A549 (cell line): ENCODE data around the gene TP53TG5.
A peak's percentile ranks its signal among the peaks of the same experiment; 100 is the strongest.

ENCODE experiments used
- CHD4 ChIP-seq: fragments of 200-600 bp; sonication (generic); IDR thresholded peaks from 2 replicates; pipeline ENCODE4 v1.6.1; 2016; ENCODE audit warnings: antibody characterized with exemption, mild to moderate bottlenecking, borderline replicate concordance
- EP300 ChIP-seq, 2 experiments: fragments of >200 bp; sonication (Bioruptor Twin); formaldehyde crosslinking; IDR thresholded peaks; 2 replicates in 1 of 2; 3 replicates in 1 of 2; pipeline ENCODE4 v1.6.1; 2016 to 2017
- JUN ChIP-seq, 2 experiments: fragments of >200 bp; sonication (Bioruptor Twin); formaldehyde crosslinking; IDR thresholded peaks; 2 replicates in 1 of 2; 3 replicates in 1 of 2; pipeline ENCODE4 v1.6.1; 2016 to 2017
- KDM1A ChIP-seq: fragments of 200-600 bp; sonication (generic); IDR thresholded peaks from 2 replicates; pipeline ENCODE4 v1.6.1; 2016; ENCODE audit warnings: low read depth, mild to moderate bottlenecking
- PHF8 ChIP-seq: fragments of 200-600 bp; sonication (generic); IDR thresholded peaks from 2 replicates; pipeline ENCODE4 v1.6.1; 2016; ENCODE audit warnings: low read depth, mild to moderate bottlenecking, antibody characterized with exemption, moderate library complexity, borderline replicate concordance
- POLR2A ChIP-seq: IDR thresholded peaks from 2 replicates; pipeline ENCODE4 v1.6.1; 2012; ENCODE audit warnings: mild to moderate bottlenecking, low read length
- RAD21 ChIP-seq, 2 experiments: fragments of >200 bp in 1 of 2; sonication (Bioruptor Twin) in 1 of 2; formaldehyde crosslinking in 1 of 2; IDR thresholded peaks in 1 of 2; conservative IDR thresholded peaks in 1 of 2; 2 replicates in 1 of 2; 3 replicates in 1 of 2; pipeline ENCODE4 v1.6.1; 2012 to 2018; ENCODE audit warnings: inconsistent platforms in 1 of 2
- SMC3 ChIP-seq: fragments of >200 bp; sonication (Bioruptor Twin); formaldehyde crosslinking; IDR thresholded peaks from 3 replicates; pipeline ENCODE4 v1.6.1; 2018; ENCODE audit warnings: inconsistent platforms
- TF ChIP-seq, protein P1 (sequence below): fragments of >200 bp; sonication (Bioruptor Twin); formaldehyde crosslinking; IDR thresholded peaks from 3 replicates; pipeline ENCODE4 v1.5.1; 2016
- TF ChIP-seq, protein P2 (sequence below): fragments of 200-600 bp; sonication (generic); IDR thresholded peaks from 2 replicates; pipeline ENCODE4 v1.6.1; 2016; ENCODE audit warnings: antibody characterized with exemption, mild to moderate bottlenecking, moderate library complexity
- TF ChIP-seq, protein P3 (sequence below): fragments of 250-450 bp; sonication (Bioruptor Pico); IDR thresholded peaks from 2 replicates; pipeline ENCODE4 v1.5.0; 2020; ENCODE audit warnings: low read depth, mild to moderate bottlenecking, moderate library complexity

DNA sequence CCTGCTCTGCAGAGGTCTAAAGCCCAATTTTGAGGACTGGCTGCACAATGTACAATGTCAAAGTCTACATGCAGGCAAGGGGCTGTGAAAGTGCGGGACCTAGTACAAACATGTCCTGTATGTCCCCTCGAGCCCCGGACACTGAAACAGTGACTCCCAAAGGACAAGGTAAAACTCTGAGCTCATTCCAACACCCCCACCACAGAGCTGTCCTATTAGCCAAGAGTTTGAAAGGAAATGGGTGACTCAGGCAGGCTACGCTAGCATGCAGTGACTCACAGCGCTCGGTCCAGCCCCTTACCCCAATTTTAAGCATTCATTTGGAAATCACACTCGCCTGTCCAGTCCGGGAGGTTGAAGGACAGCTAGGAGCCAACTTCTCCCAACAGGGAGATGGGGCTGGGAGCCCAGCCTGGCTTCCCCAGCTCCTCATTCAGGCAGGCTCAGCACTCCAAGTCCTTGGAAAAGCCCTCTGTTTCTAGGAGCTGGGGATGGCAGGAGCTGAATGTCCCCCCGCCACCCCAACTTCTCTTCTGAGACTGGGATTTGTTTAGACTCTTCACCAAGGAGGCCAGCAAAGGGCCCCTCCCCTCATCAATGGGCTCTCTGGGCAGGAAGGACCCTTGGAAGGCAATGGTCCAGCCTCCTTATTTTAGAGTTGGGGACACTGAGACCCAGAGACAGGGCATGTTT, 33.8 kb downstream of the TP53TG5 start:
- TF ChIP-seq, protein P1, sequence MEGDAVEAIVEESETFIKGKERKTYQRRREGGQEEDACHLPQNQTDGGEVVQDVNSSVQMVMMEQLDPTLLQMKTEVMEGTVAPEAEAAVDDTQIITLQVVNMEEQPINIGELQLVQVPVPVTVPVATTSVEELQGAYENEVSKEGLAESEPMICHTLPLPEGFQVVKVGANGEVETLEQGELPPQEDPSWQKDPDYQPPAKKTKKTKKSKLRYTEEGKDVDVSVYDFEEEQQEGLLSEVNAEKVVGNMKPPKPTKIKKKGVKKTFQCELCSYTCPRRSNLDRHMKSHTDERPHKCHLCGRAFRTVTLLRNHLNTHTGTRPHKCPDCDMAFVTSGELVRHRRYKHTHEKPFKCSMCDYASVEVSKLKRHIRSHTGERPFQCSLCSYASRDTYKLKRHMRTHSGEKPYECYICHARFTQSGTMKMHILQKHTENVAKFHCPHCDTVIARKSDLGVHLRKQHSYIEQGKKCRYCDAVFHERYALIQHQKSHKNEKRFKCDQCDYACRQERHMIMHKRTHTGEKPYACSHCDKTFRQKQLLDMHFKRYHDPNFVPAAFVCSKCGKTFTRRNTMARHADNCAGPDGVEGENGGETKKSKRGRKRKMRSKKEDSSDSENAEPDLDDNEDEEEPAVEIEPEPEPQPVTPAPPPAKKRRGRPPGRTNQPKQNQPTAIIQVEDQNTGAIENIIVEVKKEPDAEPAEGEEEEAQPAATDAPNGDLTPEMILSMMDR: no peak
- TF ChIP-seq KDM1A (no peak), SMC3 (no peak), EP300 (IDR thresholded peaks at IDR 0.05) (peak in 1 of 2 experiments; percentile 38; a peak in 1 of 5 replicates), JUN (IDR thresholded peaks at IDR 0.05) (peak in 1 of 2 experiments; percentile 49; a peak in 2 of 5 replicates), POLR2A (no peak), RAD21 (conservative IDR thresholded peaks at IDR 0.05 in 1 of 2, IDR thresholded peaks at IDR 0.05 in 1 of 2) (no peak), PHF8 (no peak), CHD4 (no peak)
- TF ChIP-seq, protein P2, sequence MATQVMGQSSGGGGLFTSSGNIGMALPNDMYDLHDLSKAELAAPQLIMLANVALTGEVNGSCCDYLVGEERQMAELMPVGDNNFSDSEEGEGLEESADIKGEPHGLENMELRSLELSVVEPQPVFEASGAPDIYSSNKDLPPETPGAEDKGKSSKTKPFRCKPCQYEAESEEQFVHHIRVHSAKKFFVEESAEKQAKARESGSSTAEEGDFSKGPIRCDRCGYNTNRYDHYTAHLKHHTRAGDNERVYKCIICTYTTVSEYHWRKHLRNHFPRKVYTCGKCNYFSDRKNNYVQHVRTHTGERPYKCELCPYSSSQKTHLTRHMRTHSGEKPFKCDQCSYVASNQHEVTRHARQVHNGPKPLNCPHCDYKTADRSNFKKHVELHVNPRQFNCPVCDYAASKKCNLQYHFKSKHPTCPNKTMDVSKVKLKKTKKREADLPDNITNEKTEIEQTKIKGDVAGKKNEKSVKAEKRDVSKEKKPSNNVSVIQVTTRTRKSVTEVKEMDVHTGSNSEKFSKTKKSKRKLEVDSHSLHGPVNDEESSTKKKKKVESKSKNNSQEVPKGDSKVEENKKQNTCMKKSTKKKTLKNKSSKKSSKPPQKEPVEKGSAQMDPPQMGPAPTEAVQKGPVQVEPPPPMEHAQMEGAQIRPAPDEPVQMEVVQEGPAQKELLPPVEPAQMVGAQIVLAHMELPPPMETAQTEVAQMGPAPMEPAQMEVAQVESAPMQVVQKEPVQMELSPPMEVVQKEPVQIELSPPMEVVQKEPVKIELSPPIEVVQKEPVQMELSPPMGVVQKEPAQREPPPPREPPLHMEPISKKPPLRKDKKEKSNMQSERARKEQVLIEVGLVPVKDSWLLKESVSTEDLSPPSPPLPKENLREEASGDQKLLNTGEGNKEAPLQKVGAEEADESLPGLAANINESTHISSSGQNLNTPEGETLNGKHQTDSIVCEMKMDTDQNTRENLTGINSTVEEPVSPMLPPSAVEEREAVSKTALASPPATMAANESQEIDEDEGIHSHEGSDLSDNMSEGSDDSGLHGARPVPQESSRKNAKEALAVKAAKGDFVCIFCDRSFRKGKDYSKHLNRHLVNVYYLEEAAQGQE: no peak
- TF ChIP-seq, protein P3, sequence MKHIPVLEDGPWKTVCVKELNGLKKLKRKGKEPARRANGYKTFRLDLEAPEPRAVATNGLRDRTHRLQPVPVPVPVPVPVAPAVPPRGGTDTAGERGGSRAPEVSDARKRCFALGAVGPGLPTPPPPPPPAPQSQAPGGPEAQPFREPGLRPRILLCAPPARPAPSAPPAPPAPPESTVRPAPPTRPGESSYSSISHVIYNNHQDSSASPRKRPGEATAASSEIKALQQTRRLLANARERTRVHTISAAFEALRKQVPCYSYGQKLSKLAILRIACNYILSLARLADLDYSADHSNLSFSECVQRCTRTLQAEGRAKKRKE (CRISPR knock-in tag): no peak
